Left kidney (tissue), 8 donors: Measurements from ENCODE around the gene NEFH. TPM values are rescaled to one million over a fixed set of nuclear protein-coding genes. Genes with fewer than 3 reads are reported as not detected.
"Not testable (repeated sequence)": the region's sequence is repeated elsewhere in the genome, so short reads cannot be mapped to it uniquely, and the experiment has no call there.

Experiments used
- DNase-seq: peaks from one replicate; pipeline ENCODE4 v3.0.0-alpha.2; 2013
- long read RNA-seq, 8 donors: transcript quantifications; one replicate each; lab custom pipeline, GENCODE V29; 2026
- polyA plus RNA-seq: library from polyadenylated mRNA; unstranded; fragments of 120-200 nt; gene quantifications from one replicate; pipeline ENCODE4 v1.2.1, GENCODE V29; 2013; ENCODE audit not compliant: insufficient read length

NEFH gene
- 9.4 TPM for polyA plus RNA-seq
- long read RNA-seq, donor 1, partial matches to known transcripts: 0 of 3 reads
- long read RNA-seq, donor 1, other reads (novel, unspliced or antisense): 0 of 3 reads
- long read RNA-seq, donor 2, partial matches to known transcripts: 10 of 13 reads
- long read RNA-seq, donor 2, other reads (novel, unspliced or antisense): 0 of 13 reads
- long read RNA-seq, donor 3, partial matches to known transcripts: 5 of 6 reads
- long read RNA-seq, donor 3, other reads (novel, unspliced or antisense): 0 of 6 reads
- long read RNA-seq, donor 4: 0 reads
- long read RNA-seq, donor 5, partial matches to known transcripts: 0 of 2 reads
- long read RNA-seq, donor 5, other reads (novel, unspliced or antisense): 0 of 2 reads
- long read RNA-seq, donor 6, transcript NEFH-201 (4 exons, 3,783 nt): major isoform, 5 of 5 reads
- long read RNA-seq, donor 6, partial matches to known transcripts: 0 of 5 reads
- long read RNA-seq, donor 6, other reads (novel, unspliced or antisense): 0 of 5 reads
- long read RNA-seq, donor 7, partial matches to known transcripts: 0 of 4 reads
- long read RNA-seq, donor 7, other reads (novel, unspliced or antisense): 0 of 4 reads
- long read RNA-seq, donor 8, transcript NEFH-201 (4 exons, 3,783 nt): major isoform, 5 of 5 reads
- long read RNA-seq, donor 8, partial matches to known transcripts: 0 of 5 reads
- long read RNA-seq, donor 8, other reads (novel, unspliced or antisense): 0 of 5 reads

GRCh38 chr22:29479417-29480261 is at the start of gene NEFH:
NEFH (plus strand) TSS chr22:29480218; CDS start chr22:29480263, 45 bp downstream.
- DNase-seq: no peak

- DNase-seq: no peak
These were observed 48.0 kb upstream of the NEFH start for GRCh38 chr22:29431986-29432385.

DNA sequence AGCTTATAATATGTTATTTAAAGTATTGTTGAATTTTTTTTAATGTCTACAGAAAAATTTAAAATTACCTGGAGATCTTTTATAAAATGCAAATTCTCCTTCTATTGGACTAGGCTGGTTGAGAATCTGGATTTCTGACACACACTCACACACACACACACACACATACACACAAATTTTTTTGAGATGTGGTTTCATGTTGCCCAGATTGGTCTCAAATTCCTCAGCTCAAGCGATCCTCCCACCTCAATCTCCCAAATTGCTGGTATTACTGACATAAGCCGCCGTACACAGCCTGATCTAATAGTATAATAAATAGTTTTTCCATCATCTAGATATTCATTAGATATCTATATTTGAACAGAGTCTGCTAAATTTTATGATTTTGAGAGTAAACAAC is 46.2 kb upstream of the NEFH start:
- DNase-seq: no peak

- DNase-seq: no peak
These were observed 45.7 kb upstream of the NEFH start for GRCh38 chr22:29434288-29434687.

GRCh38 chr22:29435236-29436136 is 44.5 kb upstream of the NEFH start:
- DNase-seq: no peak

DNA sequence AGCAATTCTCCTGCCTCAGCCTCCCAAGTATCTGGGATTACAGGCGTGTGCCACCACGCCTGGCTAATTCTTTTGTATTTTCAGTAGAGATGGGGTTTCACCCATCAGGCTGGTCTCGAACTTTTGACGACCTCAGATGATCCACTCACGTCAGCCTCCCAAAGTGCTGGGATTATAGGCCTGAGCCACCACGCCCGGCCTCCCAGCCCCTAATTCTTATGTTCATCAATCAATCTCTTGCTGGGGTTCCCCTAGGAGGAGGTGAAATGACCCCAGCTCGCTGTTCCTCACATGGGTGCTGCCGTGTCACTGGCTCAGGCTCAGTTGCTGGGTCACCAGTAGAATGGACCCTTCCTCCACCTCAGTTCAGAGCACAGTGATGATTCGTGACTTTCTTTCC is 41.7 kb upstream of the NEFH start, which contains the start of gene RFPL1:
Gene RFPL1 (plus strand): TSS at position 301 of the 400 bp plus-strand sequence.
- not testable (repeated sequence) for DNase-seq

GRCh38 chr22:29442976-29443375 is 37.0 kb upstream of the NEFH start:
- no peak for DNase-seq

DNA sequence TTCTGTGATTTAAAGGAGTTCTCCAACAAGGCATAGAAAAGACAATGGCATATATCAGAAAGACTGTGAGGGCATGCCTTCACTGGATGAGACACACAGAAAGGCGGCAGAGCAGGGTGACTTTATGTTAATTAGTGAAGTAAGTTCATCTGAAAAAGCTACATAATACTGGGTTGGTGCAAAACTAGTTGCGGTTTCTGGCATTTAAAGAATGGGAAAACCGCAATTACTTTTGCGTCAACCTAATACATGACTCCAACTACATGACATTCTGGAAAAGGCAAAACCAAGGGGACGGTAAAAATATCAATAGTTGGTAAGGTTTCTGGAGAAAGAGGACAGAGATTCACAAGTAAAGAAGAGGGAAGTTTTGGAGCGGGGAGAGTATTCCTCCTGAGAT is 36.6 kb upstream of the NEFH start:
- no peak for DNase-seq

DNA sequence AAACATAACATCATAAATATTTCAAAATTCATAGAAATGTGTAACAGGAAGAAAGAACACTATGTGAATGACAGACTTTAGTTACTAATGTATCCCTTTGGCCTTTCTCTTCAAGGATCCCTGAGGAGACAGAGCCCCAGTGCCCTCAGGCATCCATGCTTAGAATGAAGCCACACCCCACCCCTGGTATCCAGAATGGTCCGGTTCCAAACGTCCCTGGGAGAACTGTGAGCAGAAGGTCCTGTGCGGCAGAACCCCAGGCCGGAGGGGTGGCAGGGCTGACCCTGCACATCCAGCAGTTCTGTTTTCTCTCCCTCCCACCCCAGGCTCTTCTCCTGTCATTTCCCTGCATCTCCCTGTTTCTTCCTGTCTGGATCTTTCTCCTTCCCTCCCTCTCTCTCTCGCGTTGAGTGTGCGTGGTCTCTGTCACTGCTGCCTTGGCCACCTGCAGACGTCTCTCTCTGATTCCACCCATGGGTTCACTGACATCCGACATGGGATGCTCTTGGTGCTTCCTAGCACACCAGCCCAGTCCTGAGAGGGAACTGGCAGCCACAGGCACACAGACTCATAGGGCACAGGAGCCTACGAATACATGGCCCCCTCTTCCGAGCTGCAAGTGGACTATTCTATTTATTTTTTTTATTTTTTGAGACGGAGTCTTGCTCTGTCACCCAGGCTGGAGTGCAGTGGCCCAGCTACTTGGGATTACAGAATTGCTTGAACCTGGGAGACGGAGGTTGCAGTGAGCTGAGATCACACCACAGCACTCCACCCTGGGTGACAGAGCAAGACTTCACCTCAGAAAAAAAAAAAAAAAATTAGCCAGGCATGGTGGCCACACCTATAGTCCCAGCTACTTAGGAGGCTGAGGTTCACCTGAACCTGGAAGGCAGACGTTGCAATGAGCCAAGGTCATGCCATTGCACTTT is 35.9 kb upstream of the NEFH start:
- no peak for DNase-seq

DNA sequence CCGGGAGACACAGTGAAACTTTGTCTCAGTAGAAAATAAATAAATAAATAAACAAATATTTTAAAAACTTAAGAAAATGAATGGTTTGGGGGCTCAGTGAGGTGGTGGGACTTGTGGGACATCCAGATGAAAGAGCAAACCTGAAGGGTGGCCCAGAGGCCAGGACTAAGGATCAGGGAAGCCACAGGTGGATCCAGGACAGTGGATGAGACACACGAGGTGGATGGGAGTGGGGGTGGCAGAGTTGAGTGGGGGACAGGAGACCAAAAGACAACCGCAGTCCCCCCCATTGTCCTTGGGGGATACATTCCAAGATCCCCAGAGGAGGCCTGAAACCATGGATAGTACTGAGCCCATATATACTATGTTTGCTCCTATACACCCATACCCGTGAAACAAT is 34.5 kb upstream of the NEFH start:
- DNase-seq: no peak

DNA sequence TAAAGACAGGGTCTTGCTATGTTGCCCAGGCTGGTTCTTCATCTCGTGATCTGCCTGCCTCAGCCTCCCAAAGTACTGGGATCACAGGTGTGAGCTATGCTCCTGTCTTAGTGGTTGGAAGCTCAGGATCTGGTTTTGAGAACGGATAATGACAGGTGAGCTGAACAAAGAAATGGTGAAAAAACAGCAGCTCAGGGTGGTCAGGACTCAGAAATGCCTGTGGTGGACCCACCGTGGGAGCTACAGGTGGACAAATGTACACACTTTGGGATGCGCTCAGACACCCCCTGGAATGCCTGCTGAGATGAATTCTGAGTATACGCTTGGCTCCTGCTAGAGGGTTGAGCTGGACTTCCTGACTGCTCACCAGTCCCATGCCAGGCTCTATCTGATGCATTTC is 32.1 kb upstream of the NEFH start:
- no peak for DNase-seq

DNA sequence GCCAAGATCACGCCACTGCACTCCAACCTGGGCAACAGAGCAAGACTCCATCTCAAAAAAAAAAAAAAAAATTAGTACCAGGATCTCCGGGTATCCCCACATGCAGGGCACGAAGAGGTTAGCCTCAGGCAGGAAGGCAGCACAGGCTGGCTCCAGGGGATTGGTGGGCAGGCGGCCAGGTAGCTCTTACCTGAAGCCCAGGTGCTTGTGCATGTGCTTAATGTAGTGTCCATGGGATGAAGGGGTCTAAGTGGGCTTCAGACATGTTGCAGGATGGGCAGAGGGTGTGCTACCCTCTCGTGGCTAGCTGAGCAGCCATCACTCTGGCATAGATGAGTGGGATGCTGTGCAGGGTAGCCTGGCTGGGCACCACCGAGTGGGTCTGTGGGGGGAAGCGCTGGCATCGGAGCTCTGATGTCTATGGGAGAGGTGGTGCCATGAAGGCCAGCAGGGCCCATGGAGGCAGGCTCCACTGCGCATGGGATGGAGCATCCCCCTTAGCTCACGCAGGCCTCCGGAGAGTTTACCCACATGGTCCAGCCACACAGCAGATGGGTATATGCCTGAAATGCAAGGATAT is 30.6 kb upstream of the NEFH start:
- DNase-seq: no peak

- DNase-seq: no peak
These were observed 29.8 kb upstream of the NEFH start for GRCh38 chr22:29450222-29450621.

GRCh38 chr22:29451863-29452262 is 28.2 kb upstream of the NEFH start:
- no peak for DNase-seq

GRCh38 chr22:29454276-29454675 is 25.7 kb upstream of the NEFH start:
- DNase-seq: no peak

DNA sequence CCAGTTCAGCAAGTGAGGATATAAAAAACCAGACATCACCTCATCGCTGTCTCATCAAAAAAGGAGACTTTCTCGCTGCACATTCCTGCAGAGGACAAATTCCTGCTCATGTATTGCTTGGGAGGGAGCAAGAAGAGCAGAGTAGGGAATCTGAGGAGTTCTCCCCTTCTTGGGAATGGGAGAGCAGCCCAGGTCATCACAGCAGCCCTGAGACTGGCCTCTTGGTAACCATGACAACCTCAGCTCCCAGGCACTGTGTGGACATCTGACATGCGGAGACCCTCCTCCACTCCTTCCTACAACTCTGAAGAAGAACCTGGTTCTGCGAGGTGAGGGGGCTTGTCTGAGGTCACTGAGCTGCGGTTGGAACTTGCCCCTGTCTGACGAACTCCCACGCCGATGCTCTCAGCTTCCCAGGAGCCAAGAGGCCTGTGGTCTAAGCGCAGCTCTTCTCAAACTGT is 23.8 kb upstream of the NEFH start:
- DNase-seq: no peak

GRCh38 chr22:29457730-29458129 is 22.3 kb upstream of the NEFH start:
- no peak for DNase-seq

DNA sequence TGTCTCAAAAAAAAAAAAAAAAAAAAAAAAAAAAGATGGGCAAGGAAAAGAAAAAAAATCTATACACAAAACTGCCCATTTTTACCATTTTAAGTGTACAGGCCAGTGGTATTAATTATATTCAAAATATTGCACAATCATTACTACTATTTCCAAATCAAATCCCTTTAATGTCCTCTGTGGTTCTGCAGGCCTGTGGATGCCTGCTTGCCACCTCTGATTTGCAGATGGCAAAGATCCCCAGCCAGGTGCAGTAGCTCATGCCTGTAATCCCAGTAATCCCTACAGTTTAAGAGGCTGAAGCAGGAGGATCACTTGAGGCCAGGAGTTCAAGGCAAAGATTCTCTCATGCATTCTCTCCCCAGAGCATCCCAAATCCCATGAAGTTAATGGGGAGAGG is 21.5 kb upstream of the NEFH start:
- DNase-seq: no peak

GRCh38 chr22:29459773-29460172 is 20.2 kb upstream of the NEFH start:
- DNase-seq: no peak

DNA sequence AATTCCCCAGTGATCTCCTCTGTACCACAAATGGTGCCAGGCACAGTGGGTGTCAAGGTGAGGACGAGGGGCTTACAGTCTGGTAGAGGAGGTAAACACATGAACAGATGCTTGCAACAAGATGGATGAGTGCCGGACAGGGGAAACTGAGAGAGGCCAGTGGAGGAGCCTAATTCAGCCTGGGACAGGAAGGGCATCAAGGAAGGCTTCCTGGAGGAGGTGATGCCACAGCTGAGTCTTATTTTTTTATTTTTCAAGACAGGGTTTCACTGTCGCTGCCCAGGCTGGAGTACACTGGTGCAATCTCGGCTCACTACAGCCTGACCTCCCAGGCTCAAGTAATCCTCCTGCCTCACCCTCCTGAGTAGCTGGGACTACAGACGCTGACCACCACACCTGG is 18.8 kb upstream of the NEFH start:
- no peak for DNase-seq
